Heart right ventricle (tissue), 16 donors: ENCODE measurements around the gene TYMS. TPM values are rescaled to one million over a fixed set of nuclear protein-coding genes. Genes with fewer than 3 reads are reported as not detected.
A peak's percentile ranks its signal among the peaks of the same experiment; 100 is the strongest.

Experiments used
- ATAC-seq, 8 donors: fragments of 200-7000 bp; cut with Tn5 transposase; one replicate each; pipeline ENCODE4 v1.9.1; 2020; ENCODE audit warnings: mild to moderate bottlenecking in 8 of 8, moderate library complexity in 8 of 8, moderate number of reproducible peaks in 1 of 8
- DNase-seq, 2 donors: peaks; one replicate each; pipeline ENCODE4 v3.0.0-alpha.2; 2020
- H3K27ac ChIP-seq, 10 donors: fragments of 200-600 bp; sonication (generic) in 2 of 10; one replicate each; pipeline versions ENCODE4 v1.5.0 to v1.8.0; 2020 to 2022; ENCODE audit warnings: mild to moderate bottlenecking in 3 of 10
- H3K27me3 ChIP-seq, 7 donors: fragments of 200-600 bp; one replicate each; pipeline ENCODE4 v1.8.0; 2021 to 2022; ENCODE audit warnings: mild to moderate bottlenecking in 2 of 7
- H3K36me3 ChIP-seq, 9 donors: fragments of 200-600 bp; sonication (generic) in 1 of 9; one replicate each; pipeline versions ENCODE4 v1.5.0 to v1.8.0; 2020 to 2022; ENCODE audit warnings: mild to moderate bottlenecking in 2 of 9
- H3K4me1 ChIP-seq, 9 donors: fragments of 200-600 bp; sonication (generic) in 1 of 9; one replicate each; pipeline versions ENCODE4 v1.5.0 to v1.8.0; 2020 to 2022; ENCODE audit warnings: mild to moderate bottlenecking in 4 of 9
- H3K4me3 ChIP-seq, 10 donors: fragments of 200-600 bp; sonication (generic) in 2 of 10; one replicate each; pipeline versions ENCODE4 v1.5.0 to v1.8.0; 2020 to 2022; ENCODE audit warnings: mild to moderate bottlenecking in 7 of 10, moderate library complexity in 2 of 10
- H3K9me3 ChIP-seq, 11 donors: fragments of 200-600 bp in 10 of 11; sonication (generic) in 2 of 11; one replicate each; pipeline versions ENCODE4 v1.5.0 to v1.8.0; 2013 to 2022; ENCODE audit warnings: mild to moderate bottlenecking in 2 of 11, control low read depth in 1 of 11, moderate library complexity in 1 of 11
- CTCF ChIP-seq, 9 donors: fragments of 200-600 bp; sonication (generic) in 2 of 9; IDR thresholded peaks; one replicate each; pipeline versions ENCODE4 v1.5.0 to v1.8.0; 2021 to 2022; ENCODE audit warnings: antibody characterized with exemption in 9 of 9, mild to moderate bottlenecking in 5 of 9, moderate library complexity in 1 of 9
- WGBS, 2 donors: extraction: QIAGEN DNeasy Blood & Tissue Kit; methylation state at CpG; one replicate each; pipeline ENCODE4 v1.1.7; 2013; ENCODE audit warnings: inconsistent platforms in 1 of 2; 5-methylcytosine and 5-hydroxymethylcytosine counted together
- intact Hi-C, 10 donors: fragments of 100-400 bp; cut with DNase I; formaldehyde crosslinking; loops; one replicate each; pipeline versions ENCODE4 v1.11.1 to v1.14.2; 2022
- long read RNA-seq, 3 donors: library from polyadenylated mRNA; unstranded; transcript quantifications; one replicate each; pipeline ENCODE4 v2.0.0, GENCODE V29; 2020 to 2021
- polyA plus RNA-seq, 2 donors: library from polyadenylated mRNA; stranded (reverse); fragments of 200-250 nt; gene quantifications; one replicate each; pipeline ENCODE4 v1.2.3, GENCODE V29; 2013
- total RNA-seq, 10 donors: library from RNA; stranded (reverse); fragmentation: NEBNext Ultra II Directional in 3 of 10; extraction: Animal tissue kit (Norgen Biotek cat#: 25700) in 3 of 10; gene quantifications; one replicate each; pipeline versions ENCODE4 v1.2.1 to v1.2.4, GENCODE V29; 2021 to 2023
- donor health status: Arrhythmogenic right ventricular cardiomyopathy.
- donor health status: ischemic (EF 13 %, LVEDD 7.1; RV severe dilation, severe dysfunction).
- donor health status: healthy with polysubstance abuse.
- donor health status: DM: no; HTN: yes; CAD: no.
- donor health status: DM: no; HTN: no; CAD: no.
- donor health status: ischemic (EF 25% LVEDD 6.9; RV normal size, moderate dysfunction).
- donor health status: ischemic (EF 25% LVEDD 5.7; RV mildly dilated, moderate dysfunction).
- donor health status: healthy.
- donor health status: DM: yes; HTN: yes; CAD: no.
- donor health status: Ischemic cardiomyopathy.
- donor health status: ischemic (EF 35%, LVEDD 5.7; RV mildly dilated, moderate dysfunction).
- donor health status: nonischemic (EF 11% LVEDD 7.7; RV severe dilation, severe dysfunction).
- donor health status: DM: yes; HTN: yes; CAD: no.
- donor health status: PGD.
- donor health status: ischemic (EF 29% LVEDD 5.4; RV normal size, mild dysfunction).
- donor health status: nonischemic (EF 23%, LVEDD 6.1; RV moderate dilation, normal function).

Gene TYMS
- total RNA-seq (10 to 100 TPM in 1 of 10 donors, 1 to 10 TPM in 8, under 1 TPM in 1; 0.91 to 16.7 (median 2.2) TPM), polyA plus RNA-seq (1 to 10 TPM in 1 of 2 donors, under 1 TPM in 1; 0.80 to 1.0 TPM)
- long read RNA-seq, donor 1, partial matches to known transcripts = 0 of 1 reads
- long read RNA-seq, donor 1, other reads (novel, unspliced or antisense) = 0 of 1 reads
- long read RNA-seq, donor 2, partial matches to known transcripts = 0 of 4 reads
- long read RNA-seq, donor 2, other reads (novel, unspliced or antisense) = 0 of 4 reads
- long read RNA-seq, donor 3, transcript TYMS-203 (7 exons, 1,662 nt) = major isoform, 10 of 12 reads
- long read RNA-seq, donor 3, partial matches to known transcripts = 1 of 12 reads
- long read RNA-seq, donor 3, other reads (novel, unspliced or antisense) = 1 of 12 reads

- peak; percentile 18 to 34 for DNase-seq
These were observed at the start of gene TYMS for GRCh38 chr18:657311-658000. TYMS (plus strand) TSS chr18:657653; CDS start chr18:657743, 90 bp downstream.

GRCh38 chr18:607930-608329 is 49.5 kb upstream of the TYMS start:
- ATAC-seq = no peak
- Histone ChIP-seq H3K27me3 (no peaks in the 10 kb centered on the region), H3K4me1 (no peaks in the 10 kb centered on the region), H3K36me3 (no peaks in the 10 kb centered on the region), H3K9me3 (no peaks in the 10 kb centered on the region), H3K27ac (no peak overlapping the region), H3K4me3 (no peak overlapping the region)
- TF ChIP-seq CTCF (IDR thresholded peaks at IDR 0.05) = no peak
- DNase-seq = no peak
- intact Hi-C loops = no loop called here
- WGBS, 2 donors = 80 to 84% methylated on average over 7 of the region's 7 CpGs

More at GRCh38 chr18:657311-658000, at the start of gene TYMS:
- Histone ChIP-seq H3K4me1 (peaks cover 0 to 17% (median 9%) of the 10 kb centered on the region in 9 donors), H3K27ac (peak within 1 kb of the TSS in 7 of 10 donors; percentile 8 to 73 (median 39)), H3K27me3 (peaks cover 0 to 19% (median 6%) of the 10 kb centered on the region in 7 donors), H3K4me3 (peak within 1 kb of the TSS; percentile 59 to 94 (median 81)), H3K36me3 (peaks cover 0 to 5% (median 0%) of the 10 kb centered on the region in 9 donors), H3K9me3 (no peaks in the 10 kb centered on the region)
- WGBS, 2 donors = 0% methylated on average over 74 to 79 of the region's 79 CpGs
- TF ChIP-seq CTCF (IDR thresholded peaks at IDR 0.05) = peak in 2 of 9 donors; percentile 8 to 24
- intact Hi-C loops = no loop called here
- peak; percentile 40 to 71 (median 50) for ATAC-seq

- intact Hi-C loops = loop anchor here in 1 of 10 donors (10.0 kb wide), 1 partner anchor 116 kb away; no protein-coding TSS in a partner anchor
- ATAC-seq = peak in 7 of 8 donors; percentile 66 to 78 (median 74)
These were observed 47.1 kb upstream of the TYMS start for GRCh38 chr18:610214-610928.

More at GRCh38 chr18:610214-610928, 47.1 kb upstream of the TYMS start:
- peak in 1 of 2 donors; percentile 32 for DNase-seq
- no peak for TF ChIP-seq CTCF (IDR thresholded peaks at IDR 0.05)
- Histone ChIP-seq H3K9me3 (no peaks in the 10 kb centered on the region), H3K27ac (no peak overlapping the region), H3K36me3 (no peaks in the 10 kb centered on the region), H3K4me1 (peaks cover 0 to 7% (median 0%) of the 10 kb centered on the region in 9 donors), H3K4me3 (no peak overlapping the region), H3K27me3 (no peaks in the 10 kb centered on the region)
- WGBS, 2 donors = 71 to 72% methylated on average over 15 of the region's 15 CpGs
